Right lobe of liver (tissue), 6 donors: Measurements from ENCODE around the gene SART3. TPM values are rescaled to one million over a fixed set of nuclear protein-coding genes. Genes with fewer than 3 reads are reported as not detected.

Source experiments
- ATAC-seq, 4 donors: fragments of 200-7000 bp; cut with Tn5 transposase; one replicate each; pipeline ENCODE4 v1.9.1; 2020; ENCODE audit warnings: mild to moderate bottlenecking in 4 of 4, moderate library complexity in 4 of 4
- DNase-seq, 3 donors: peaks; one replicate each; pipeline ENCODE4 v3.0.0-alpha.2; 2020
- H3K27ac ChIP-seq, 3 donors: fragments of 200-600 bp; one replicate each; pipeline ENCODE4 v1.8.0; 2022
- H3K27me3 ChIP-seq, 2 donors: fragments of 200-600 bp; one replicate each; pipeline ENCODE4 v1.8.0; 2022
- H3K36me3 ChIP-seq, 4 donors: fragments of 200-600 bp; sonication (generic) in 1 of 4; one replicate each; pipeline versions ENCODE4 v1.5.1 to v1.8.0; 2017 to 2022; ENCODE audit warnings: control low read depth in 1 of 4
- H3K4me1 ChIP-seq, 4 donors: fragments of 200-600 bp; sonication (generic) in 1 of 4; one replicate each; pipeline versions ENCODE4 v1.5.1 to v1.8.0; 2017 to 2022; ENCODE audit warnings: control low read depth in 1 of 4
- H3K4me3 ChIP-seq, 3 donors: fragments of 200-600 bp; one replicate each; pipeline ENCODE4 v1.8.0; 2022
- H3K9me3 ChIP-seq, 4 donors: fragments of 200-600 bp; sonication (generic) in 1 of 4; one replicate each; pipeline versions ENCODE4 v1.5.1 to v1.8.0; 2017 to 2022; ENCODE audit warnings: control low read depth in 1 of 4
- CTCF ChIP-seq, 4 donors: fragments of 200-600 bp in 3 of 4; fragments of 450-650 bp in 1 of 4; IDR thresholded peaks; one replicate each; pipeline versions ENCODE4 v1.5.1 to v1.8.0; 2016 to 2022; ENCODE audit warnings: antibody characterized with exemption in 4 of 4, mild to moderate bottlenecking in 2 of 4
- POLR2A ChIP-seq: fragments of 450-650 bp; IDR thresholded peaks from one replicate; pipeline ENCODE4 v1.6.1; 2017; ENCODE audit warnings: antibody characterized with exemption, mild to moderate bottlenecking
- WGBS: methylation state at CpG from one replicate; pipeline ENCODE4 v1.1.6; 2018; ENCODE audit warnings: low coverage, low lambda C conversion rate; ENCODE audit not compliant: insufficient coverage; ENCODE audit errors: missing lambda C conversion rate; 5-methylcytosine and 5-hydroxymethylcytosine counted together
- intact Hi-C, 2 donors: fragments of 100-400 bp; cut with DNase I; formaldehyde crosslinking; loops; one replicate each; pipeline versions ENCODE4 v1.11.2 to v1.14.1; 2022
- total RNA-seq, 6 experiments: library from RNA; depleted of rRNA in 2 of 6; stranded (reverse); fragments of >200 nt in 2 of 6; fragmentation: NEBNext Ultra II Directional in 3 of 6; extraction: Animal tissue kit (Norgen Biotek cat#: 25700) in 3 of 6; gene quantifications; one replicate each; pipeline versions ENCODE4 v1.1.0 to v1.2.4, GENCODE V29; 2016 to 2023
- donor health status: DM: no; HTN: yes; CAD: no.
- donor health status: DM: no; HTN: no; CAD: no.
- donor health status: DM: no; HTN: no; CAD: no.
- donor health status: DM: no; HTN: yes; CAD: no.
- donor health status: DM: no; HTN: yes; CAD: no.

Gene SART3
- total RNA-seq, 6 experiments from 2014 or later, result 13.2 to 28.4 (median 20.6) TPM

GRCh38 chr12:108510836-108511235, 50.1 kb downstream of the SART3 start:
- no peak for DNase-seq
- no peak overlapping the region for H3K27ac ChIP-seq
- no peaks in the 10 kb centered on the region for H3K9me3 ChIP-seq
- 40% methylated on average over 2 of the region's 2 CpGs for WGBS
- no peak overlapping the region for H3K4me3 ChIP-seq
- no peaks in the 10 kb centered on the region for H3K27me3 ChIP-seq
- H3K4me1 ChIP-seq, result peaks cover 0 to 3% (median 1%) of the 10 kb centered on the region in 4 donors
- no peaks in the 10 kb centered on the region for H3K36me3 ChIP-seq
- TF ChIP-seq POLR2A (no peak), CTCF (IDR thresholded peaks at IDR 0.05) (no peak)
- intact Hi-C loops, result no loop called here
- no peak for ATAC-seq

GRCh38 chr12:108509806-108510205, 51.2 kb downstream of the SART3 start:
- ATAC-seq, result no peak
- Histone ChIP-seq H3K27ac (no peak overlapping the region), H3K9me3 (no peaks in the 10 kb centered on the region), H3K4me1 (no peaks in the 10 kb centered on the region), H3K36me3 (no peaks in the 10 kb centered on the region), H3K4me3 (no peak overlapping the region), H3K27me3 (no peaks in the 10 kb centered on the region)
- intact Hi-C loops, result no loop called here
- TF ChIP-seq CTCF (IDR thresholded peaks at IDR 0.05), result no peak
- WGBS, result 60% methylated on average over 1 of the region's 1 CpG
- no peak for DNase-seq

- no peak overlapping the region for H3K27ac ChIP-seq
- ATAC-seq (no peak), DNase-seq (no peak)
- intact Hi-C loops, result no loop called here
- no peak overlapping the region for H3K4me3 ChIP-seq
- no peaks in the 10 kb centered on the region for H3K9me3 ChIP-seq
- no peaks in the 10 kb centered on the region for H3K36me3 ChIP-seq
- WGBS, result 0% methylated on average over 2 of the region's 3 CpGs
- TF ChIP-seq CTCF (IDR thresholded peaks at IDR 0.05) (no peak), POLR2A (no peak)
- no peaks in the 10 kb centered on the region for H3K4me1 ChIP-seq
- H3K27me3 ChIP-seq, result no peaks in the 10 kb centered on the region
Observed at GRCh38 chr12:108507971-108508642, 52.9 kb downstream of the SART3 start.

- Histone ChIP-seq H3K27ac (no peak overlapping the region), H3K27me3 (no peaks in the 10 kb centered on the region), H3K9me3 (no peaks in the 10 kb centered on the region), H3K36me3 (no peaks in the 10 kb centered on the region), H3K4me3 (no peak overlapping the region), H3K4me1 (no peaks in the 10 kb centered on the region)
- ATAC-seq (no peak), DNase-seq (no peak)
- no peak for TF ChIP-seq POLR2A
- no peak for TF ChIP-seq CTCF (IDR thresholded peaks at IDR 0.05)
- WGBS, result 63% methylated on average over 7 of the region's 7 CpGs
- intact Hi-C loops, result no loop called here
Observed at GRCh38 chr12:108505129-108505528, 55.8 kb downstream of the SART3 start.
